Hematopoietic multipotent progenitor cell (in vitro differentiated cells): Measurements from ENCODE around the gene MAPK12. TPM values are rescaled to one million over a fixed set of nuclear protein-coding genes. Genes with fewer than 3 reads are reported as not detected.

Experiments
- total RNA-seq: library from RNA; depleted of rRNA; stranded (reverse); fragments of >200 nt; gene quantifications from one replicate; pipeline ENCODE4 v1.2.3, GENCODE V29; 2012

MAPK12 gene
- total RNA-seq, 1 donor, result 30.2 TPM

Other genes starting within 250 kb of the MAPK12 start
- gene IL17REL, start 248.9 kb downstream of the MAPK12 start, total RNA-seq, result under 0.01 TPM
- gene TTLL8, start 203.4 kb downstream of the MAPK12 start, total RNA-seq, result 0.27 TPM
- gene MLC1, start 176.3 kb downstream of the MAPK12 start, total RNA-seq, result 139 TPM
- 0.27 TPM for gene MOV10L1, start 171.7 kb downstream of the MAPK12 start, total RNA-seq
- 6.5 TPM for gene PANX2, start 91.0 kb downstream of the MAPK12 start, total RNA-seq
- 70.0 TPM for gene TRABD, start 75.8 kb downstream of the MAPK12 start, total RNA-seq
- gene SELENOO, start 60.7 kb downstream of the MAPK12 start, total RNA-seq, result 31.8 TPM
- gene TUBGCP6, start 16.7 kb downstream of the MAPK12 start, total RNA-seq, result 76.7 TPM
- 51.7 TPM for gene HDAC10, start 10.4 kb downstream of the MAPK12 start, total RNA-seq
- gene MAPK11, start 8.7 kb upstream of the MAPK12 start, total RNA-seq, result 11.8 TPM
- 91.8 TPM for gene PLXNB2, start 46.0 kb upstream of the MAPK12 start, total RNA-seq
- 9.2 TPM for gene DENND6B, start 65.3 kb upstream of the MAPK12 start, total RNA-seq
- gene PPP6R2, start 81.6 kb upstream of the MAPK12 start, total RNA-seq, result 70.3 TPM
- 118 TPM for gene SBF1, start 213.4 kb upstream of the MAPK12 start, total RNA-seq
- 0.54 TPM for gene ADM2, start 219.9 kb upstream of the MAPK12 start, total RNA-seq
- not detected for gene MIOX, start 225.2 kb upstream of the MAPK12 start, total RNA-seq
- 65.4 TPM for gene LMF2, start 246.0 kb upstream of the MAPK12 start, total RNA-seq
- gene NCAPH2, start 246.5 kb upstream of the MAPK12 start, total RNA-seq, result 38.2 TPM